Superior temporal gyrus (tissue), 1 donor: ENCODE data around the gene OLIG2.

Experiments used
- DNase-seq: peaks from one replicate; pipeline ENCODE4 v3.0.0-alpha.2; 2016; ENCODE audit errors: extremely low spot score

The OLIG2 gene

DNA sequence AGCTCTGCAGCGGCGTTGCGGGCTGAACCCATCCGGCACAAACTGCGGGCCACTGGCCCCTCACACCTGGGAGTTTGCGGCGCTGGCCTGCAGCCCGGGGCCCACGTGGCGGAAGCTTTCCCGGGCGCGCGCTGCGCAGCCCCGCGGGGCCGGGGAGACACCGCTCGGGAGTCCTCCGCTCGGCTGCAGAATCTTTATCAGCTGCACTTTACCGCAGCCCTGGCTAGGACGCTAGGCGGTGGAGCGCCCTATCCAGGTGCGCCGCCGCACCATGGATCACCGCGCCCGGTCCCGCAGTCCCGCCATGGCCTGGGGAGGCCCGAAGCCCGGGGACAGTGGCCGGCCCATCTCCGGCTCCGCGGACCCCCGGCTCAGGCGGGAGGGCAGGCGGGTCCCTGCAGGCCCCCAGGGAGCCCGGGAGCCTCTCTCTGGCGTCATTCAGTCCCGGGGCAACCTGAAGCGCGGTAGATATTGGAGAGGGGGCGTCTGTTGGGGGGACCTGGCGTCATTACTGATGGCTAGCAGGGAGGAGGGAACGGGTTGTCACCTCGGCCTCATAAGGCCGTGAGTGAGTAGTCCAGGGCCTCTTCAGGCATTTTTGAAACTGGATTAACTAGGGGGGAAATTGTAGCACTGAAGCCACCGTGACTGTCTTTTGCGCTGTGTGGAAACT is 5.7 kb upstream of the OLIG2 start:
- DNase-seq, result no peak

DNA sequence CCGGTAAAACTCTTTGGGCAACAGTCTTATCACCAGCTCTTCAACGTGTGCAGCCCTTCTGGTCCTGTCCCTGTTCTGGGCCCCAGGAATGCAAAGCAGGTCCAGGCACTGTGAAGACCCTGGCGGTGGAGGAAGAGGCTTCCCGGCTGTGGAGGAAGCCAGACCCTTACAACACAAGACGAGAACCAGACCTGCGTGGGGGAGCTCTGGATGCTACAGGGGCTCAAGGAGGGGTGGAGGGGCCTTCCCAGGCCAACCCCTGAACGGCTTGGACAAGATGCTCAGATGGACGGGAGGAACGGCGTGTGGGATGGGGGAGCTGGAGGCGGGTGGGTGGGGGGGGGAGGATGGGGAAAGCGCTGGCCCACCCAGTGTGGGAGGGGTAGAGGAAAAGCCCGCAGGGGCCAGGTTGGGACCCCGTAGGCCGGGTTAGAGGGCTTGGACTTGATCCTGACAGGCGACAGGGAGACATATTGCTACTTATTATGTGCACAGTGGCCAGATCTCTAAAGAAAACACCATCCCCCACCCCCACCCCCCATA is 5.1 kb upstream of the OLIG2 start:
- DNase-seq, result no peak

DNA sequence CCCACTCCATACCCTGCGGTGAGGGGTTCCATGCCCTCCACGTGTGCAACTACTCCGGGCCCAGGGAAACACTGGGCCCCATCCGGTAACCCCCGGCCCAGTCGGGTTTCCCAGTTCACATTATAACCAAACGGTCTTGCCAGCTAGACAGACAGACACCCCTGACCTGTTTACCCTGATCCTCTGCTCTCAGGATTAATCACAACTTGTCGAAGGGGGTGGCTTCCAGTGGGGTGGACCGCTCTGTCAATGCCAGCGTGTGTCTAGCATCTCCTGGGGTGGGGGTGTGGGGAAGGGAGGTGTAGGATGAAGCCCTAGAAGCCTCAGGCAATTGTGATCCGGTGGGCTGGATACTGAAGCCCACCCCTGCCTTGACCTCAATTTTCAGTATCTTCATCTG is 4.6 kb upstream of the OLIG2 start:
- no peak for DNase-seq

DNA sequence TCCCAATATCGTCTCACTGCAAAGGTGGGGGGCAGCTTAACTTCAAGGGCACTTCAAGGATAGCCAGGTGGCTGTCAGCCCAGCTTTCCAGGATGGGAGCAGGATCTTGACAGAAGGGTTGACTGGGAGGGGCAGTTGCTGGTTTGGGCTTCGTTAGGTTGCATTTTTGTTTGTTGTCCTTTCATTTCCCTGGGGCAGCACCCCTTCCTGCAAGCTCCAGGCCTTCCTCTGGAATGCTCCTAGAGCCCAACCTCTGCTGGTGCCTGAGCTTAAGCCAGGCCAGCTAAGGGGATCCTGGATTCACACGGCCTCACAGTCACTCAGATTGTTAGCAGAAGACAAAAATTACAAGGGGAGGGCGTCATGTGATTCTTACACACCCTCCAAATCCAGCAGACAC is 4.1 kb upstream of the OLIG2 start:
- DNase-seq, result no peak

DNA sequence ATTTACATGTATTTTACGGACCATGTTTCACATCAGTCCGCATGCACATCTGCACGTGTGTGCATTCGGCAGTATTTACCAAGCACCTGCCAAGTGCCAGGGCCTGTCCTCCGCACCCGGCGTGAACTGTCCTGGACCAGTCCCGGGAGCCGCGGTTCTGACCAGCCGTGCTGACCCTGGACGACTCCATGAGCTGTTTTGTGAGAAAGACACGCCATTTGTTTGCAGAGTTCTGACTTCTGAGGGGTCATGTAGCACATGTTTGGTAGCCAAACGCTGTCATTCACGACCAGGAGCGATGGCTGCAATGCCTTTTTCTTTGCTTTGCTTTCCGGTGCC is 3.3 kb upstream of the OLIG2 start:
- DNase-seq, result no peak

DNA sequence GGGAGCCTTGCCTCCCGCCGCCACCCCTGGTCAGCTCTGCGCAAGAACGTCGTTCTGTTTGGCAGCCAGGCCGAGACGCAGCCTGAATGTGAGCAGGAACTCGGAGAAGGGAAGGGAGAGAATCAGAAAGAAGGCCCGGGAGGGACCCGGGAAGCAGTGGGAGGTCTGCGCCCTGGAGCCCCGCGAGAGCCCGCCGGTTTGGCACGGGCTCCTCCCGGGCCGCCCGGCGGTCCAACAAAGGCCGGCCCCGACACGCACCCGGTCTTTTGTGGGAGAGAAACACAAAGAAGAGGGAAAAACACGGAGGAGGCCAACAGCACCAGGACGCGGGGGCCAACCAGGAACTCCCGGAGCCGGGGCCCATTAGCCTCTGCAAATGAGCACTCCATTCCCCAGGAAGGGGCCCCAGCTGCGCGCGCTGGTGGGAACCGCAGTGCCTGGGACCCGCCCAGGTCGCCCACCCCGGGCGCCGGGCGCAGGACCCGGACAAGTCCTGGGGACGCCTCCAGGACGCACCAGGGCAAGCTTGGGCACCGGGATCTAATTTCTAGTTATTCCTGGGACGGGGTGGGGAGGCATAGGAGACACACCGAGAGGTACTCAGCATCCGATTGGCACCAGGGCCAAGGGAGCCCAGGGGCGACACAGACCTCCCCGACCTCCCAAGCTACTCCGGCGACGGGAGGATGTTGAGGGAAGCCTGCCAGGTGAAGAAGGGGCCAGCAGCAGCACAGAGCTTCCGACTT is 2.7 kb upstream of the OLIG2 start:
- no peak for DNase-seq

DNA sequence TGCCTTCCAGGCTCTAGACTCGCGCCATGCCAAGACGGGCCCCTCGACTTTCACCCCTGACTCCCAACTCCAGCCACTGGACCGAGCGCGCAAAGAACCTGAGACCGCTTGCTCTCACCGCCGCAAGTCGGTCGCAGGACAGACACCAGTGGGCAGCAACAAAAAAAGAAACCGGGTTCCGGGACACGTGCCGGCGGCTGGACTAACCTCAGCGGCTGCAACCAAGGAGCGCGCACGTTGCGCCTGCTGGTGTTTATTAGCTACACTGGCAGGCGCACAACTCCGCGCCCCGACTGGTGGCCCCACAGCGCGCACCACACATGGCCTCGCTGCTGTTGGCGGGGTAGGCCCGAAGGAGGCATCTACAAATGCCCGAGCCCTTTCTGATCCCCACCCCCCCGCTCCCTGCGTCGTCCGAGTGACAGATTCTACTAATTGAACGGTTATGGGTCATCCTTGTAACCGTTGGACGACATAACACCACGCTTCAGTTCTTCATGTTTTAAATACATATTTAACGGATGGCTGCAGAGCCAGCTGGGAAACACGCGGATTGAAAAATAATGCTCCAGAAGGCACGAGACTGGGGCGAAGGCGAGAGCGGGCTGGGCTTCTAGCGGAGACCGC is 2.0 kb upstream of the OLIG2 start:
- no peak for DNase-seq

DNA sequence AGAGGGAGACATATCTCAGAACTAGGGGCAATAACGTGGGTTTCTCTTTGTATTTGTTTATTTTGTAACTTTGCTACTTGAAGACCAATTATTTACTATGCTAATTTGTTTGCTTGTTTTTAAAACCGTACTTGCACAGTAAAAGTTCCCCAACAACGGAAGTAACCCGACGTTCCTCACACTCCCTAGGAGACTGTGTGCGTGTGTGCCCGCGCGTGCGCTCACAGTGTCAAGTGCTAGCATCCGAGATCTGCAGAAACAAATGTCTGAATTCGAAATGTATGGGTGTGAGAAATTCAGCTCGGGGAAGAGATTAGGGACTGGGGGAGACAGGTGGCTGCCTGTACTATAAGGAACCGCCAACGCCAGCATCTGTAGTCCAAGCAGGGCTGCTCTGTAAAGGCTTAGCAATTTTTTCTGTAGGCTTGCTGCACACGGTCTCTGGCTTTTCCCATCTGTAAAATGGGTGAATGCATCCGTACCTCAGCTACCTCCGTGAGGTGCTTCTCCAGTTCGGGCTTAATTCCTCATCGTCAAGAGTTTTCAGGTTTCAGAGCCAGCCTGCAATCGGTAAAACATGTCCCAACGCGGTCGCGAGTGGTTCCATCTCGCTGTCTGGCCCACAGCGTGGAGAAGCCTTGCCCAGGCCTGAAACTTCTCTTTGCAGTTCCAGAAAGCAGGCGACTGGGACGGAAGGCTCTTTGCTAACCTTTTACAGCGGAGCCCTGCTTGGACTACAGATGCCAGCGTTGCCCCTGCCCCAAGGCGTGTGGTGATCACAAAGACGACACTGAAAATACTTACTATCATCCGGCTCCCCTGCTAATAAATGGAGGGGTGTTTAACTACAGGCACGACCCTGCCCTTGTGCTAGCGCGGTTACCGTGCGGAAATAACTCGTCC is 1.3 kb upstream of the OLIG2 start:
- DNase-seq, result no peak

DNA sequence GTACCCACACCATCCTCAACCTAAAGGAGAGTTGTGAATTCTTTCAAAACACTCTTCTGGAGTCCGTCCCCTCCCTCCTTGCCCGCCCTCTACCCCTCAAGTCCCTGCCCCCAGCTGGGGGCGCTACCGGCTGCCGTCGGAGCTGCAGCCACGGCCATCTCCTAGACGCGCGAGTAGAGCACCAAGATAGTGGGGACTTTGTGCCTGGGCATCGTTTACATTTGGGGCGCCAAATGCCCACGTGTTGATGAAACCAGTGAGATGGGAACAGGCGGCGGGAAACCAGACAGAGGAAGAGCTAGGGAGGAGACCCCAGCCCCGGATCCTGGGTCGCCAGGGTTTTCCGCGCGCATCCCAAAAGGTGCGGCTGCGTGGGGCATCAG is 638 bp upstream of the OLIG2 start:
- DNase-seq, result peak; percentile 79

DNA sequence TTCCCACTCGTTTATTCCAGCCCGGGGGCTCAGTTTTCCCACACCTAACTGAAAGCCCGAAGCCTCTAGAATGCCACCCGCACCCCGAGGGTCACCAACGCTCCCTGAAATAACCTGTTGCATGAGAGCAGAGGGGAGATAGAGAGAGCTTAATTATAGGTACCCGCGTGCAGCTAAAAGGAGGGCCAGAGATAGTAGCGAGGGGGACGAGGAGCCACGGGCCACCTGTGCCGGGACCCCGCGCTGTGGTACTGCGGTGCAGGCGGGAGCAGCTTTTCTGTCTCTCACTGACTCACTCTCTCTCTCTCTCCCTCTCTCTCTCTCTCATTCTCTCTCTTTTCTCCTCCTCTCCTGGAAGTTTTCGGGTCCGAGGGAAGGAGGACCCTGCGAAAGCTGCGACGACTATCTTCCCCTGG is 716 bp downstream of the OLIG2 start:
- DNase-seq, result no peak

DNA sequence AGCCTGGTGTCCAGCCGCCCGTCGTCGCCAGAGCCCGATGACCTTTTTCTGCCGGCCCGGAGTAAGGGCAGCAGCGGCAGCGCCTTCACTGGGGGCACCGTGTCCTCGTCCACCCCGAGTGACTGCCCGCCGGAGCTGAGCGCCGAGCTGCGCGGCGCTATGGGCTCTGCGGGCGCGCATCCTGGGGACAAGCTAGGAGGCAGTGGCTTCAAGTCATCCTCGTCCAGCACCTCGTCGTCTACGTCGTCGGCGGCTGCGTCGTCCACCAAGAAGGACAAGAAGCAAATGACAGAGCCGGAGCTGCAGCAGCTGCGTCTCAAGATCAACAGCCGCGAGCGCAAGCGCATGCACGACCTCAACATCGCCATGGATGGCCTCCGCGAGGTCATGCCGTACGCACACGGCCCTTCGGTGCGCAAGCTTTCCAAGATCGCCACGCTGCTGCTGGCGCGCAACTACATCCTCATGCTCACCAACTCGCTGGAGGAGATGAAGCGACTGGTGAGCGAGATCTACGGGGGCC is 1.2 kb downstream of the OLIG2 start:
- DNase-seq, result no peak

DNA sequence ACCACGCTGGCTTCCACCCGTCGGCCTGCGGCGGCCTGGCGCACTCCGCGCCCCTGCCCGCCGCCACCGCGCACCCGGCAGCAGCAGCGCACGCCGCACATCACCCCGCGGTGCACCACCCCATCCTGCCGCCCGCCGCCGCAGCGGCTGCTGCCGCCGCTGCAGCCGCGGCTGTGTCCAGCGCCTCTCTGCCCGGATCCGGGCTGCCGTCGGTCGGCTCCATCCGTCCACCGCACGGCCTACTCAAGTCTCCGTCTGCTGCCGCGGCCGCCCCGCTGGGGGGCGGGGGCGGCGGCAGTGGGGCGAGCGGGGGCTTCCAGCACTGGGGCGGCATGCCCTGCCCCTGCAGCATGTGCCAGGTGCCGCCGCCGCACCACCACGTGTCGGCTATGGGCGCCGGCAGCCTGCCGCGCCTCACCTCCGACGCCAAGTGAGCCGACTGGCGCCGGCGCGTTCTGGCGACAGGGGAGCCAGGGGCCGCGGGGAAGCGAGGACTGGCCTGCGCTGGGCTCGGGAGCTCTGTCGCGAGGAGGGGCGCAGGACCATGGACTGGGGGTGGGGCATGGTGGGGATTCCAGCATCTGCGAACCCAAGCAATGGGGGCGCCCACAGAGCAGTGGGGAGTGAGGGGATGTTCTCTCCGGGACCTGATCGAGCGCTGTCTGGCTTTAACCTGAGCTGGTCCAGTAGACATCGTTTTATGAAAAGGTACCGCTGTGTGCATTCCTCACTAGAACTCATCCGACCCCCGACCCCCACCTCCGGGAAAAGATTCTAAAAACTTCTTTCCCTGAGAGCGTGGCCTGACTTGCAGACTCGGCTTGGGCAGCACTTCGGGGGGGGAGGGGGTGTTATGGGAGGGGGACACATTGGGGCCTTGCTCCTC is 1.9 kb downstream of the OLIG2 start:
- DNase-seq, result no peak

DNA sequence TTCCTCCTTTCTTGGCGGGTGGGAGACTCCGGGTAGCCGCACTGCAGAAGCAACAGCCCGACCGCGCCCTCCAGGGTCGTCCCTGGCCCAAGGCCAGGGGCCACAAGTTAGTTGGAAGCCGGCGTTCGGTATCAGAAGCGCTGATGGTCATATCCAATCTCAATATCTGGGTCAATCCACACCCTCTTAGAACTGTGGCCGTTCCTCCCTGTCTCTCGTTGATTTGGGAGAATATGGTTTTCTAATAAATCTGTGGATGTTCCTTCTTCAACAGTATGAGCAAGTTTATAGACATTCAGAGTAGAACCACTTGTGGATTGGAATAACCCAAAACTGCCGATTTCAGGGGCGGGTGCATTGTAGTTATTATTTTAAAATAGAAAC is 2.5 kb downstream of the OLIG2 start:
- no peak for DNase-seq

DNA sequence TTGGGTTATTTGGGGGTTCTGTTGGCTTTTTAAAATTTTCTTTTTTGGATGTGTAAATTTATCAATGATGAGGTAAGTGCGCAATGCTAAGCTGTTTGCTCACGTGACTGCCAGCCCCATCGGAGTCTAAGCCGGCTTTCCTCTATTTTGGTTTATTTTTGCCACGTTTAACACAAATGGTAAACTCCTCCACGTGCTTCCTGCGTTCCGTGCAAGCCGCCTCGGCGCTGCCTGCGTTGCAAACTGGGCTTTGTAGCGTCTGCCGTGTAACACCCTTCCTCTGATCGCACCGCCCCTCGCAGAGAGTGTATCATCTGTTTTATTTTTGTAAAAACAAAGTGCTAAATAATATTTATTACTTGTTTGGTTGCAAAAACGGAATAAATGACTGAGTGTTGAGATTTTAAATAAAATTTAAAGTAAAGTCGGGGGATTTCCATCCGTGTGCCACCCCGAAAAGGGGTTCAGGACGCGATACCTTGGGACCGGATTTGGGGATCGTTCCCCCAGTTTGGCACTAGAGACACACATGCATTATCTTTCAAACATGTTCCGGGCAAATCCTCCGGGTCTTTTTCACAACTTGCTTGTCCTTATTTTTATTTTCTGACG is 3.1 kb downstream of the OLIG2 start:
- no peak for DNase-seq

DNA sequence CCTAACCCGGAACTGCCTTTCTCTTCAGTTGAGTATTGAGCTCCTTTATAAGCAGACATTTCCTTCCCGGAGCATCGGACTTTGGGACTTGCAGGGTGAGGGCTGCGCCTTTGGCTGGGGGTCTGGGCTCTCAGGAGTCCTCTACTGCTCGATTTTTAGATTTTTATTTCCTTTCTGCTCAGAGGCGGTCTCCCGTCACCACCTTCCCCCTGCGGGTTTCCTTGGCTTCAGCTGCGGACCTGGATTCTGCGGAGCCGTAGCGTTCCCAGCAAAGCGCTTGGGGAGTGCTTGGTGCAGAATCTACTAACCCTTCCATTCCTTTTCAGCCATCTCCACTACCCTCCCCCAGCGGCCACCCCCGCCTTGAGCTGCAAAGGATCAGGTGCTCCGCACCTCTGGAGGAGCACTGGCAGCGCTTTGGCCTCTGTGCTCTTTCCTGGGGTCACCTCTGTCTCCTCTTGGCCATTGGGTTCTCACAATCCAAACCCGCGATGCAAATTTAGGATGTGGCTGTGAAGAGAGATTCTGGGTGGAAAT is 3.7 kb downstream of the OLIG2 start:
- DNase-seq, result no peak

DNA sequence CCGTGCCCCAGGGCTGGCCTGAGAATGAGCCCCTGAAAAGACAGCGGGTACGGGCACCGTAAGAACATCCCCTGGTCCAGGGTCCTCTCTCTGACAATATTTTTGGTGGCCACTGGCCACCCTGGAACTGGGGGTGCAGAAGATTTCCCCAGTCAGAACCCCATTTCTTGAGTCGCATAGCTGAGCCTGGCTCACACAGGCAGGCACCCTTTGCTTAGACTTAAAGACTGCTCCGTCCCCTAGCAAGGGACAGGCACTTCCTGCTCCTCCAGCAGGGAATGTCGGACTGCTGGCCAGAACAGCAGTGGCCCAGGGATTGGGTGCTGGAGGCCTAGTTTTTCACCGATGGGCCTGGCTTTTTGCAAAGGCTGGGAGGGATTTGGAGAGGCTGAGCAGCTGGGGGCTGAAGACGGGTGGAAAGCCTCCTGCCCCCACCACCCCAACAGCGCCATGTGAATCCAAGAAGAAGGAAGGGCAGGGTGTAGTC is 4.3 kb downstream of the OLIG2 start:
- DNase-seq, result no peak

DNA sequence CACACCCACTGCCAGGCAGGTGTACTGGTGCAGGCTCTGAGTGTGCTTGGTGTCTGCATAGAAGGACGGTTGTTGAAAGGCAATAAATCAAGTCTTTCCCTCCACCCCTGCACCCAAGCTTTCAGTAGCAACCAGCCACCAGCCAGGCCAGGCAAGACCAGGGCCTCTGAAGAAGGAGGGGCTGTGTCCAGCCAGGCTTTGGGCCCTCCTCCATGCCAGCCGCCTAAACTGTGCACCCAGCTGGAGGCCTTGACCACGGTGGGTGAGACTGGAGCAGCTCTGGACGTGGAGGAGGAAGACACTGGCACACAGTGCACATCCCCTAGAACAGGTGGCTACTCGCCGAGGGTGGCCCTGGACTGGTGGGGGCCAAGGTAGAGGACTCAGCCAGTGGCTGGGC is 4.9 kb downstream of the OLIG2 start:
- DNase-seq, result no peak

DNA sequence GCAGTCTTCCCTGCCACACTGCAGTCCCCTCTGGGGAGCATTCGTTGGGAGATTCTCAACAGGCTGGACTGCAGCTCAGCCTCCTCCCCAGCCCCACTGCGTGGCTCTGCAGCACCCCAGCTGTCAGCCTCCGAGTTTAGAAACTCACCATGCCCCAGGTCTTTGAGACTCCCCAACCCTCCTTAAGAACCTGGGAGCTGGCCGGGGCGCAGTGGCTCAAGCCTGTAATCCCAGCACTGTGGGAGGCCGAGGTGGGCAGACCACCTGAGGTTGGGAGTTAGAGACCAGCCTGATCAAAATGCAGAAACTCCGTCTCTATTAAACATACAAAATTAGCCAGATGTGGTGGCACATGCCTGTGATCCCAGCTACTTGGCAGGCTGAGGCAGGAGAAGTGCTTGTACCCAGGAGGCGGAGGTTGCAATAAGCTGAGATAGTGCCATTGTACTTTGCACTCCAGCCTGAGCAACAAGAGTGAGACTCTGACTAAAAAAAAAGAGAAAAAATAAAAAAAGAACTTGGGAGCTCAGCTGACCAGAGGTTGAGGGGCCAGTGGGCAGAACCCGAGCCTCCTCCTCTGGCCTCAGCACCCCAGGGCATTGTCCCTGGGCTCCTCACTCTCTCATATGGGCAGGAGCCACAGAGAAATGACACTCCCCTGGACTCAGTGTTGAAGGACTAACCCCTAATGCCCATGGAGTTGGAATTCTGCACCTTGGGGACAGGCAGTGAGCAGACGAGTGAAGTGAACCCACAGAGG is 5.6 kb downstream of the OLIG2 start:
- no peak for DNase-seq

DNA sequence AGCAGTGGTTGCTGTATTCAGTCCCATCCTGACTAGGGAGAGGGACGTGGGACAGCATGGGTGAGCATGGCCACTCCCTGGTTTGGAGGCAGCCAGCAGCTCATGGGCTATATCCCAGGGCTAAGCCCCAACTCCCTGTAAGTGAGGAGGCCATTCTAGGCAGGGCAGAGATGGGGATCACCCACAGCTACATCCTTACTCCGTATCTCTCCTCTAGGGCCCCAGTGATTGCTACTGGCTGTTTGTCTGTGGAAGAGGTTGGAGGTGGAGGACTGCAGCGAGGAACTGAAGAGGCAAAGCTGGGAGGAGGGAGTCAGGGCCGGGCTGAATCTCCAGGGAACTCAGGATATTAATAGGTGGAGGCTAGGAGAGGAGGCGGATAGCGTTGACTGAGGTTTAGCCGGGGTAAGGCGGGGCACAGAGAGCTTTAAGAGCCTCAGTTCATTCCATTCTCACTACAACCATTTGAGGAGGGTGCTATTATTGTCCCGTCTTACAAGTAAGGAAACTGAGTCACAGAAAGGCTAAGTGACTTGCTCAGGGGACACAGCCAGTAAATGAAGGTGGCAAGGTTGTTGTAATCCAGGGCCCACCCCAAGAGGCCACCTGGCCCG is 6.8 kb downstream of the OLIG2 start:
- DNase-seq, result no peak
